HepG2 (cell line): ENCODE measurements around the gene SLC29A2. TPM values are rescaled to one million over a fixed set of nuclear protein-coding genes. Genes with fewer than 3 reads are reported as not detected.
A peak's percentile ranks its signal among the peaks of the same experiment; 100 is the strongest.

Experiments used
- BCL6 ChIP-seq: IDR thresholded peaks from 2 replicates; pipeline ENCODE4 v1.6.1; 2016; ENCODE audit warnings: missing genetic modification reagents, missing compliant biosample characterization
- E2F5 ChIP-seq: sonication (generic); formaldehyde crosslinking; conservative IDR thresholded peaks from 2 replicates; pipeline ENCODE4 v1.4.0; 2020; ENCODE audit warnings: missing genetic modification reagents
- EEA1 ChIP-seq: sonication (generic); formaldehyde crosslinking; IDR thresholded peaks from 2 replicates; pipeline ENCODE4 v1.5.1; 2020; ENCODE audit warnings: mild to moderate bottlenecking, missing genetic modification reagents, borderline replicate concordance
- FUBP1 ChIP-seq: sonication (generic); formaldehyde crosslinking; IDR thresholded peaks from 2 replicates; pipeline ENCODE4 v1.5.1; 2020; ENCODE audit warnings: missing genetic modification reagents, mild to moderate bottlenecking, borderline replicate concordance
- KLF9 ChIP-seq: IDR thresholded peaks from 2 replicates; pipeline ENCODE4 v1.6.1; 2016; ENCODE audit warnings: low read depth
- LCORL ChIP-seq, 2 experiments: fragments of 450-650 bp in 1 of 2; sonication (generic) in 1 of 2; formaldehyde crosslinking in 1 of 2; IDR thresholded peaks; 2 replicates each; pipeline versions ENCODE4 v1.5.0 to v1.6.1; 2017 to 2020; ENCODE audit warnings: antibody characterized with exemption in 1 of 2, missing genetic modification reagents in 1 of 2
- MAF1 ChIP-seq: sonication (generic); formaldehyde crosslinking; IDR thresholded peaks from 2 replicates; pipeline ENCODE4 v1.5.0; 2020; ENCODE audit warnings: missing genetic modification reagents, borderline replicate concordance
- MNT ChIP-seq: fragments of 450-650 bp; IDR thresholded peaks from 2 replicates; pipeline ENCODE4 v1.6.1; 2016
- POLR2AphosphoS5 ChIP-seq: IDR thresholded peaks from 2 replicates; pipeline ENCODE4 v1.6.1; 2012; ENCODE audit warnings: low read depth, low read length
- RBAK ChIP-seq: sonication (generic); formaldehyde crosslinking; IDR thresholded peaks from 2 replicates; pipeline ENCODE4 v1.5.1; 2020; ENCODE audit warnings: mild to moderate bottlenecking, missing genetic modification reagents
- TAF1 ChIP-seq: sonication (generic); formaldehyde crosslinking; IDR thresholded peaks from 2 replicates; pipeline ENCODE4 v1.4.0; 2020; ENCODE audit warnings: missing genetic modification reagents
- ZBTB33 ChIP-seq: sonication (generic); formaldehyde crosslinking; IDR thresholded peaks from 2 replicates; pipeline ENCODE4 v1.4.0; 2020; ENCODE audit warnings: missing genetic modification reagents
- ZC3H4 ChIP-seq: sonication (generic); formaldehyde crosslinking; IDR thresholded peaks from 2 replicates; pipeline ENCODE4 v1.4.0; 2020; ENCODE audit warnings: missing genetic modification reagents, borderline replicate concordance
- ZFP91 ChIP-seq: sonication (generic); formaldehyde crosslinking; IDR thresholded peaks from 2 replicates; pipeline ENCODE4 v1.9.0; 2022; ENCODE audit warnings: missing genetic modification reagents, mild to moderate bottlenecking, borderline replicate concordance
- ZNF207 ChIP-seq: fragments of 450-650 bp; IDR thresholded peaks from 2 replicates; pipeline ENCODE4 v1.6.1; 2016; ENCODE audit warnings: antibody characterized with exemption, borderline replicate concordance
- ZNF446 ChIP-seq: sonication (generic); formaldehyde crosslinking; IDR thresholded peaks from 2 replicates; pipeline ENCODE4 v1.5.0; 2020; ENCODE audit warnings: mild to moderate bottlenecking, missing genetic modification reagents
- ZNF598 ChIP-seq: sonication (generic); formaldehyde crosslinking; IDR thresholded peaks from 2 replicates; pipeline ENCODE4 v1.5.1; 2020; ENCODE audit warnings: mild to moderate bottlenecking, missing genetic modification reagents, borderline replicate concordance
- ZNF674 ChIP-seq: sonication (generic); formaldehyde crosslinking; IDR thresholded peaks from 2 replicates; pipeline ENCODE4 v1.5.0; 2020; ENCODE audit warnings: low read depth, mild to moderate bottlenecking, missing genetic modification reagents
- polyA plus RNA-seq, 8 experiments: library from polyadenylated mRNA; depleted of rRNA in 3 of 8; stranded (reverse) in 7 of 8; unstranded in 1 of 8; fragments of >200 nt; fragmentation: Illumina TruSeq in 4 of 8; extraction: Trizol in 4 of 8; gene quantifications; 2 replicates each; pipeline versions ENCODE4 v1.2.1 to v1.2.3, GENCODE V29; 2011 to 2016; ENCODE audit warnings: low read depth in 4 of 8, missing spikeins in 1 of 8, mixed read lengths in 1 of 8; ENCODE audit not compliant: insufficient read depth in 1 of 8
- total RNA-seq, 5 experiments: library from RNA; depleted of rRNA; stranded (reverse); fragments of >200 nt; fragmentation: Illumina TruSeq; extraction: Trizol; gene quantifications; 2 replicates each; pipeline ENCODE4 v1.2.3, GENCODE V29; 2016; ENCODE audit warnings: low read depth in 1 of 5

The SLC29A2 gene
- total and polyA plus RNA-seq, 2 of the 13 experiments (the other 11 are each of a cell fraction or from before 2014, with no cell fraction given): 0.63 to 0.66 TPM

- TF ChIP-seq FUBP1 (CRISPR knock-in tag) (no peak), ZC3H4 (CRISPR knock-in tag) (no peak), ZNF674 (CRISPR knock-in tag) (no peak), KLF9 (CRISPR knock-in tag) (no peak), POLR2AphosphoS5 (no peak), E2F5 (CRISPR knock-in tag) (no peak), EEA1 (CRISPR knock-in tag) (no peak), RBAK (no peak), ZBTB33 (CRISPR knock-in tag) (peak; percentile 7; the same call in 1 of the 2 replicates), ZFP91 (CRISPR knock-in tag) (0 out of 2 replicates have a peak, but pooled peaks have one; percentile 9), TAF1 (no peak), ZNF446 (CRISPR knock-in tag) (no peak), ZNF207 (no peak), LCORL (IDR thresholded peaks at IDR 0.05) (no peak), LCORL (CRISPR knock-in tag; IDR thresholded peaks at IDR 0.05) (no peak), MNT (no peak), ZNF598 (CRISPR knock-in tag) (peak; percentile 45; the same call in 1 of the 2 replicates), BCL6 (CRISPR knock-in tag) (no peak), MAF1 (CRISPR knock-in tag) (no peak)
These were observed 55.4 kb downstream of the SLC29A2 start (continued) for GRCh38 chr11:66315921-66316811.
